Endothelial cell of umbilical vein (primary cell): ENCODE measurements around the gene CLDN9. TPM values are rescaled to one million over a fixed set of nuclear protein-coding genes. Genes with fewer than 3 reads are reported as not detected.

Experiments used
- BruUV-seq: library from RNA; stranded (reverse); fragments of 400-500 nt; replicated peaks from 2 replicates; lab custom pipeline; 2021; lab: Mats Ljungman, UMichigan
- CTCF ChIA-PET: fragments of 300-600, 350-600 bp; sonication (Branson Sonifier 250); formaldehyde crosslinking; loops from one replicate; lab custom pipeline; 2021; ENCODE audit warnings: antibody characterized with exemption, inconsistent platforms; lab: Charles Lee
- POLR2A ChIA-PET: fragments of 300-600, 350-600 bp; sonication (Branson Sonifier 250); formaldehyde crosslinking; loops from one replicate; lab custom pipeline; 2021; ENCODE audit warnings: antibody characterized with exemption, inconsistent platforms; lab: Charles Lee
- DNase-seq: peaks from one replicate; pipeline ENCODE4 v3.0.0-alpha.2; 2011; ENCODE audit warnings: low read depth, low spot score
- FAIRE-seq: peaks from 2 replicates; lab custom pipeline; 2011; peaks lifted over from hg19 to GRCh38; lab: Jason Lieb, UNC
- H2AFZ ChIP-seq: 2 replicates; pipeline ENCODE4 v1.6.0; 2012; ENCODE audit warnings: low read depth, low read length, control low read depth, inconsistent platforms
- H3K27ac ChIP-seq: 2 replicates; pipeline ENCODE4 v1.5.1; 2011; ENCODE audit warnings: low read depth, mild to moderate bottlenecking, control low read depth, low read length, moderate library complexity; ENCODE audit not compliant: insufficient read depth
- H3K27me3 ChIP-seq, 2 experiments: 2 replicates each; pipeline versions ENCODE4 v1.6.0 to v1.6.1; 2011; ENCODE audit warnings: low read length in 2 of 2, mixed read lengths in 1 of 2; ENCODE audit not compliant: control insufficient read depth in 2 of 2, insufficient read depth in 2 of 2
- H3K36me3 ChIP-seq, 2 experiments: 2 replicates in 1 of 2; 3 replicates in 1 of 2; pipeline ENCODE4 v1.5.1; 2011; ENCODE audit warnings: low read length in 2 of 2, mild to moderate bottlenecking in 1 of 2, moderate library complexity in 1 of 2; ENCODE audit not compliant: control insufficient read depth in 2 of 2, insufficient read depth in 2 of 2; ENCODE audit errors: extremely low read depth in 1 of 2
- H3K4me1 ChIP-seq: 3 replicates; pipeline ENCODE4 v1.5.1; 2011; ENCODE audit warnings: mild to moderate bottlenecking, low read length; ENCODE audit not compliant: control insufficient read depth, insufficient read depth; ENCODE audit errors: extremely low read depth
- H3K4me2 ChIP-seq: 2 replicates; pipeline ENCODE4 v1.6.1; 2011; ENCODE audit warnings: low read length, control low read depth, mixed read lengths; ENCODE audit not compliant: insufficient read depth
- H3K4me3 ChIP-seq, 3 experiments: fragments of 200-600 bp in 1 of 3; sonication (generic), shearing (Covaris generic) in 1 of 3; replicated peaks in 1 of 3; 2 replicates each; pipeline ENCODE4 v1.5.1; 2011 to 2016; ENCODE audit warnings: control low read depth in 3 of 3, low read length in 3 of 3, mild to moderate bottlenecking in 2 of 3, inconsistent platforms in 1 of 3, low read depth in 1 of 3, moderate library complexity in 1 of 3; ENCODE audit not compliant: insufficient read depth in 1 of 3
- H3K79me2 ChIP-seq: 2 replicates; pipeline ENCODE4 v1.6.0; 2012; ENCODE audit warnings: low read length, inconsistent platforms; ENCODE audit not compliant: control insufficient read depth, insufficient read depth
- H3K9ac ChIP-seq: replicated peaks from 2 replicates; pipeline ENCODE3; 2011; ENCODE audit warnings: low read length, control low read depth; ENCODE audit not compliant: insufficient read depth; ENCODE audit errors: extremely low read depth
- H3K9me1 ChIP-seq: replicated peaks from 3 replicates; pipeline ENCODE4 v1.6.0; 2011; ENCODE audit warnings: mild to moderate bottlenecking, low read length; ENCODE audit not compliant: control insufficient read depth, insufficient read depth; ENCODE audit errors: extremely low read depth
- H3K9me3 ChIP-seq: replicated peaks from 2 replicates; pipeline ENCODE4 v1.5.1; 2012; ENCODE audit warnings: low read length, inconsistent platforms; ENCODE audit not compliant: control insufficient read depth, insufficient read depth
- H4K20me1 ChIP-seq: replicated peaks from 2 replicates; pipeline ENCODE3; 2011; ENCODE audit warnings: mild to moderate bottlenecking, low read length; ENCODE audit not compliant: control insufficient read depth, insufficient read depth; ENCODE audit errors: extremely low read depth
- CTCF ChIP-seq, 2 donors: IDR thresholded peaks; 1 replicate in 1 of 2; 2 replicates in 1 of 2; pipeline ENCODE4 v1.5.1; 2011; ENCODE audit warnings: low read length in 2 of 2, mild to moderate bottlenecking in 2 of 2, moderate library complexity in 2 of 2, control low read depth in 1 of 2, inconsistent platforms in 1 of 2, low read depth in 1 of 2; ENCODE audit not compliant: insufficient read depth in 1 of 2; ENCODE audit errors: extremely low read depth in 1 of 2
- EZH2 ChIP-seq: IDR thresholded peaks from 2 replicates; pipeline ENCODE4 v1.6.1; 2012; ENCODE audit warnings: borderline replicate concordance, low read depth, mild to moderate bottlenecking, moderate library complexity, low read length, inconsistent platforms; ENCODE audit not compliant: severe bottlenecking
- FOS ChIP-seq: IDR thresholded peaks from 2 replicates; pipeline ENCODE4 v1.6.1; 2011; ENCODE audit warnings: mild to moderate bottlenecking, low read length, moderate library complexity, borderline replicate concordance; ENCODE audit not compliant: insufficient read depth
- GATA2 ChIP-seq: IDR thresholded peaks from 2 replicates; pipeline ENCODE4 v1.7.0; 2011; ENCODE audit warnings: low read depth, mild to moderate bottlenecking, moderate library complexity, mixed read lengths, low read length; ENCODE audit not compliant: insufficient read length, insufficient read depth
- JUN ChIP-seq: IDR thresholded peaks from 2 replicates; pipeline ENCODE4 v1.6.1; 2011; ENCODE audit warnings: borderline replicate concordance, low read depth; ENCODE audit not compliant: insufficient read length, insufficient read depth
- MAX ChIP-seq: IDR thresholded peaks from 2 replicates; pipeline ENCODE4 v1.6.1; 2011; ENCODE audit not compliant: insufficient read depth, insufficient read length
- MYC ChIP-seq: IDR thresholded peaks from one replicate; pipeline ENCODE4 v1.6.1; 2011; ENCODE audit warnings: mild to moderate bottlenecking, low read depth, low read length
- POLR2A ChIP-seq: IDR thresholded peaks from 2 replicates; pipeline ENCODE4 v1.6.1; 2012; ENCODE audit warnings: low read depth, mild to moderate bottlenecking, control low read depth, low read length
- POLR2AphosphoS5 ChIP-seq: IDR thresholded peaks from 2 replicates; pipeline ENCODE4 v1.6.1; 2012; ENCODE audit warnings: low read depth, mild to moderate bottlenecking, control low read depth, low read length, moderate library complexity; ENCODE audit not compliant: insufficient read depth
- dilution Hi-C: fragments of 300-500 bp; cut with MboI; formaldehyde crosslinking; loops from one replicate; pipeline ENCODE4 v1.15.0; 2019; ENCODE audit warnings: low sequenced_read_pairs; ENCODE audit not compliant: extremely low pct_ligation_motif_present
- intact Hi-C: fragments of 100-400 bp; cut with micrococcal nuclease; formaldehyde crosslinking; loops from one replicate; pipeline ENCODE4 v1.10.0; 2022
- polyA plus RNA-seq, 4 experiments: library from polyadenylated mRNA; depleted of rRNA in 3 of 4; stranded (reverse) in 3 of 4; unstranded in 1 of 4; fragments of >200 nt; gene quantifications; 2 replicates each; pipeline versions ENCODE4 v1.2.1 to v1.2.3, GENCODE V29; 2011 to 2012; ENCODE audit warnings: missing spikeins in 1 of 4
- total RNA-seq: library from RNA; stranded (reverse); gene quantifications from 2 replicates; pipeline ENCODE4 v1.2.3, GENCODE V29; 2021

CLDN9 gene
- total and polyA plus RNA-seq, 2 donors (not counting 3 experiments of a cell fraction or from before 2014, with no cell fraction given): 0.06 TPM; not detected in 1

GRCh38 chr16:3030222-3031212 is 17.8 kb downstream of the CLDN9 start:
- peaks cover 39 to 45% of the 10 kb centered on the region in 2 experiments for H3K27me3 ChIP-seq
- CTCF ChIA-PET: interaction anchor here (1.4 to 8.8 kb wide), 16 partner anchors 9 to 141 kb away, joined by 4 to 200 read pairs (median 12); partner anchors contain the start of genes HCFC1R1, MMP25, THOC6 and TNFRSF12A
- H3K27ac ChIP-seq: no peak overlapping the region
- H3K9me1 ChIP-seq: no peaks in the 10 kb centered on the region
- DNase-seq (no peak), FAIRE-seq (no peak)
- BruUV-seq: no TSS peak
- no peak overlapping the region for H2AFZ ChIP-seq
- no peaks in the 10 kb centered on the region for H3K9me3 ChIP-seq
- POLR2A ChIA-PET: no interaction called here
- H3K79me2 ChIP-seq: no peaks in the 10 kb centered on the region
- peaks cover 0 to 9% of the 10 kb centered on the region in 2 experiments for H3K36me3 ChIP-seq
- dilution Hi-C loops: no loop called here
- no peak overlapping the region for H3K4me2 ChIP-seq
- intact Hi-C loops: loop anchor here (2.0 kb wide), 1 partner anchor 28 kb away; no protein-coding TSS in a partner anchor
- no peaks in the 10 kb centered on the region for H4K20me1 ChIP-seq
- no peak overlapping the region for H3K4me3 ChIP-seq
- H3K4me1 ChIP-seq: no peaks in the 10 kb centered on the region
- TF ChIP-seq POLR2A: no peak
- no peak for TF ChIP-seq JUN
- TF ChIP-seq MYC: no peak
- TF ChIP-seq FOS: no peak
- no peak for TF ChIP-seq MAX
- no peak for TF ChIP-seq POLR2AphosphoS5
- no peak for TF ChIP-seq GATA2
- no peak for TF ChIP-seq CTCF (IDR thresholded peaks at IDR 0.05; ENCODE audit: extremely low read depth in 1 of 2, insufficient read depth in 1 of 2, low read depth in 1 of 2, low read length in 2 of 2)
- TF ChIP-seq EZH2: no peak
- H3K9ac ChIP-seq: no peak overlapping the region
